Vagina (tissue), 2 donors: Measurements from ENCODE around the gene SIK2.

ENCODE experiments used
- CTCF ChIP-seq, 3 experiments: fragments of 450-650 bp in 2 of 3; fragments of 200-600 bp in 1 of 3; sonication (generic) in 1 of 3; IDR thresholded peaks; one replicate each; pipeline ENCODE4 v1.5.1; 2017 to 2019; ENCODE audit warnings: antibody characterized with exemption in 3 of 3, mild to moderate bottlenecking in 2 of 3, moderate library complexity in 2 of 3
- POLR2A ChIP-seq, 2 donors: fragments of 450-650 bp; IDR thresholded peaks; one replicate each; pipeline ENCODE4 v1.6.1; 2017; ENCODE audit warnings: antibody characterized with exemption in 2 of 2, mild to moderate bottlenecking in 2 of 2, moderate library complexity in 2 of 2
- POLR2AphosphoS5 ChIP-seq, 2 donors: sonication (generic); formaldehyde crosslinking; IDR thresholded peaks; one replicate each; pipeline ENCODE4 v1.9.0; 2017; ENCODE audit warnings: antibody characterized with exemption in 2 of 2, mild to moderate bottlenecking in 2 of 2, low read depth in 1 of 2; ENCODE audit not compliant: insufficient read depth in 1 of 2

- TF ChIP-seq CTCF (IDR thresholded peaks at IDR 0.05) = no peak
- no peak for TF ChIP-seq POLR2AphosphoS5 (IDR thresholded peaks at IDR 0.05; ENCODE audit: insufficient read depth in 1 of 2, low read depth in 1 of 2)
- TF ChIP-seq POLR2A (IDR thresholded peaks at IDR 0.05) = no peak
Observed at GRCh38 chr11:111655924-111656323, 53.7 kb downstream of the SIK2 start.
